ENCODE data around the gene NEIL3.

Gene NEIL3

DNA sequence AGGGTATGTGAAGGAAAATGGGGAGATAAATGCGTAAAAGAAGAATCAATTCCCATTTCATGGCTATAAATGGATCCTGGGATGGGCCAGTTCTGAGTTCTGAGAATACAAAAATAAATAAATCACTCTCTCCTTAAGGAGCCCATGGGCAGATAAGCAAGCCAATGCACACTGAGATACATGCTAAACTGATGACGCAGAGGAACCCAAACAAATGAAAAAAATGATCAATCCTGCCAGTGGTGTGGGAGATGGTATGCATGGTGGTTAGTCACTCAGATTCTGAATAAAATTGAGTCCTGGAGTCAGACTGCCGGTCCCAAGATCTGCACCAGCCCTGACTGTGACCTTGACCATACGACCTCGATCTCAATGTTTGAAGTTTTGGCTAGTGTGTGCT, 59.7 kb downstream of the NEIL3 start:
- H3K9me3 ChIP-seq (ENCODE audit: control extremely low read depth in 1 of 5, control insufficient read depth in 4 of 5, insufficient read depth in 2 of 5, low read depth in 1 of 5, low read length in 4 of 5), result no peaks in the 10 kb centered on the region
- H3K27me3 ChIP-seq (replicated peaks in 2 of 5; ENCODE audit: control insufficient read depth in 4 of 5, insufficient read depth in 5 of 5, low read length in 4 of 5), result no peaks in the 10 kb centered on the region
- no peaks in the 10 kb centered on the region for H3K36me3 ChIP-seq (ENCODE audit: control insufficient read depth in 4 of 4, insufficient read depth in 4 of 4, low read length in 3 of 4)
- 100% methylated on average over 3 of the region's 5 CpGs for WGBS (ENCODE audit: insufficient coverage)
- no peaks in the 10 kb centered on the region for H3K4me1 ChIP-seq (ENCODE audit: control extremely low read depth in 1 of 4, control insufficient read depth in 4 of 4, insufficient read depth in 4 of 4, low read length in 3 of 4)
- ChIA-PET CTCF (no interaction called here), POLR2A (no interaction called here)
- DNase-seq, result no peak
- H3K4me3 ChIP-seq (ENCODE audit: control insufficient read depth in 1 of 7, extremely low read depth in 1 of 7, insufficient read depth in 4 of 7, low read depth in 2 of 7, low read length in 6 of 7), result no peak overlapping the region
- no peak overlapping the region for H3K27ac ChIP-seq (ENCODE audit: insufficient read depth in 1 of 2, low read depth in 1 of 2, low read length in 2 of 2, poor library complexity in 1 of 2, severe bottlenecking in 2 of 2)

DNA sequence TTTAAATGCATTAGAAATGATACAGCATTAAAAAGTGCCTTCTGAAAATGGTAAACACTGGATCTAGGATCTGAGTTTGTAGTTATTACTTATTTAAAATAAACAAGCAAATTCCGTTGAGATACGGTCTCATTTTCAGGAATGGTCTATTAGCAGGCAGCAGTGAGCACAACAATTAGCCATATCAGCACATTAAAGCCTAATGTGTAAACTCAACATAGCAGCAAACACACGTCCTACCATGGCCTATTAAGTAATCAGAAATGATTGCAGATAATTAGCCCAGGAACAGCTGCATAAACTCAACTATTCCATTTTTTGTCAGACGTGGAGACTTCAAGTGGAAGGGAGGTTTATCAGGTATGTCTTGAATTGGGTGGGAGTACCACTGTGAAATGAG, 61.8 kb downstream of the NEIL3 start:
- H3K27ac ChIP-seq (ENCODE audit: insufficient read depth in 1 of 2, low read depth in 1 of 2, low read length in 2 of 2, poor library complexity in 1 of 2, severe bottlenecking in 2 of 2), result no peak overlapping the region
- WGBS (ENCODE audit: insufficient coverage), result 100% methylated on average over 1 of the region's 4 CpGs
- no peaks in the 10 kb centered on the region for H3K9me3 ChIP-seq (ENCODE audit: control extremely low read depth in 1 of 5, control insufficient read depth in 4 of 5, insufficient read depth in 2 of 5, low read depth in 1 of 5, low read length in 4 of 5)
- H3K4me1 ChIP-seq (ENCODE audit: control extremely low read depth in 1 of 4, control insufficient read depth in 4 of 4, insufficient read depth in 4 of 4, low read length in 3 of 4), result no peaks in the 10 kb centered on the region
- ChIA-PET CTCF (no interaction called here), POLR2A (no interaction called here)
- no peak overlapping the region for H3K4me3 ChIP-seq (ENCODE audit: control insufficient read depth in 1 of 7, extremely low read depth in 1 of 7, insufficient read depth in 4 of 7, low read depth in 2 of 7, low read length in 6 of 7)
- no peaks in the 10 kb centered on the region for H3K27me3 ChIP-seq (replicated peaks in 2 of 5; ENCODE audit: control insufficient read depth in 4 of 5, insufficient read depth in 5 of 5, low read length in 4 of 5)
- no peaks in the 10 kb centered on the region for H3K36me3 ChIP-seq (ENCODE audit: control insufficient read depth in 4 of 4, insufficient read depth in 4 of 4, low read length in 3 of 4)
- DNase-seq, result no peak

DNA sequence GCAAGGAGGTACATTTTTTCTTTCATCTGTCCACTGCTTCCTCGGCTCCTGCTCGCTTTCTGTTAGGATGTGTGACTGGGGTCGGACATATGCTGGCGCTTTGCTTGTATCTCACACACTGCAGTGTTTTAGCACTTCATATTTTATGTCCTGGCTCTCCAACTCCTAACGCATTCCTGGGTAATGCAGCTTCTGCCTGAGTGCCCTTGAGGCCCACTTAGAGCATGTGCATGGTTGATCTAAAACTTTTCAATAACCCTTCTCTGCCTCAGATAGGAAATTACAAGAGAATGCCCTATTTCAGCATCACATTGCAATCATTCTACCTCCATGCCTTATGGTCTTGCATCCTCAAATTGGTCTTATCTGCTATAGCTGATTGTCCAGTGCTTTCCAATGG, 65.3 kb downstream of the NEIL3 start:
- POLR2A ChIA-PET, result no interaction called here
- Histone ChIP-seq H3K27ac (ENCODE audit: insufficient read depth in 1 of 2, low read depth in 1 of 2, low read length in 2 of 2, poor library complexity in 1 of 2, severe bottlenecking in 2 of 2) (no peak overlapping the region), H3K4me3 (ENCODE audit: control insufficient read depth in 1 of 7, extremely low read depth in 1 of 7, insufficient read depth in 4 of 7, low read depth in 2 of 7, low read length in 6 of 7) (no peak overlapping the region), H3K36me3 (ENCODE audit: control insufficient read depth in 4 of 4, insufficient read depth in 4 of 4, low read length in 3 of 4) (no peaks in the 10 kb centered on the region), H3K27me3 (replicated peaks in 2 of 5; ENCODE audit: control insufficient read depth in 4 of 5, insufficient read depth in 5 of 5, low read length in 4 of 5) (peaks cover 0 to 2% (median 0%) of the 10 kb centered on the region in 5 experiments), H3K4me1 (ENCODE audit: control extremely low read depth in 1 of 4, control insufficient read depth in 4 of 4, insufficient read depth in 4 of 4, low read length in 3 of 4) (no peaks in the 10 kb centered on the region), H3K9me3 (ENCODE audit: control extremely low read depth in 1 of 5, control insufficient read depth in 4 of 5, insufficient read depth in 2 of 5, low read depth in 1 of 5, low read length in 4 of 5) (no peaks in the 10 kb centered on the region)
- 96% methylated on average over 5 of the region's 5 CpGs for WGBS (ENCODE audit: insufficient coverage)
- CTCF ChIA-PET, result interaction anchor here (0.6 kb wide), 1 partner anchor 133 kb away, joined by 3 read pairs; no protein-coding TSS in a partner anchor
- DNase-seq, result no peak

DNA sequence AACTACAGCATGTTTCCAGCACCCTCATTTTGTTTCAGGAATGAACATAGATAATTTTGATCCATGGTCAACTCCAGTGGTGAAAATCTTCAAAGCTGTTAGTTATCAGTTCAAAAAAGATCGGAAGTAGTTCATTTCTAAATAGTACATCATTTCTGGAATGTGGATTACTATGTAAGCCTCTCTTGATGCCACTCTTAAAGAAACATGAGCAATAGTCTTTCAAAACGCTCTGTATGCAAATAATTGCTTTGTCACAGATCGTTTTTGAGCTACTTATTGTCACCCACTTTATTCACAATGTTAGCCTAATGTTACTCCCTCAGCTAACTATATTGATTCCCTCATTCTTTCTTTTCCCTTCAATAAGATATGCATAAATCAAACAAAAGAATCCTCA, 65.7 kb downstream of the NEIL3 start:
- POLR2A ChIA-PET, result no interaction called here
- Histone ChIP-seq H3K27me3 (replicated peaks in 2 of 5; ENCODE audit: control insufficient read depth in 4 of 5, insufficient read depth in 5 of 5, low read length in 4 of 5) (peaks cover 0 to 2% (median 0%) of the 10 kb centered on the region in 5 experiments), H3K4me3 (ENCODE audit: control insufficient read depth in 1 of 7, extremely low read depth in 1 of 7, insufficient read depth in 4 of 7, low read depth in 2 of 7, low read length in 6 of 7) (no peak overlapping the region), H3K4me1 (ENCODE audit: control extremely low read depth in 1 of 4, control insufficient read depth in 4 of 4, insufficient read depth in 4 of 4, low read length in 3 of 4) (no peaks in the 10 kb centered on the region), H3K36me3 (ENCODE audit: control insufficient read depth in 4 of 4, insufficient read depth in 4 of 4, low read length in 3 of 4) (no peaks in the 10 kb centered on the region), H3K9me3 (ENCODE audit: control extremely low read depth in 1 of 5, control insufficient read depth in 4 of 5, insufficient read depth in 2 of 5, low read depth in 1 of 5, low read length in 4 of 5) (no peaks in the 10 kb centered on the region), H3K27ac (ENCODE audit: insufficient read depth in 1 of 2, low read depth in 1 of 2, low read length in 2 of 2, poor library complexity in 1 of 2, severe bottlenecking in 2 of 2) (no peak overlapping the region)
- CTCF ChIA-PET, result interaction anchor here (0.6 kb wide), 1 partner anchor 133 kb away, joined by 3 read pairs; no protein-coding TSS in a partner anchor
- 75% methylated on average over 3 of the region's 3 CpGs for WGBS (ENCODE audit: insufficient coverage)
- no peak for DNase-seq

DNA sequence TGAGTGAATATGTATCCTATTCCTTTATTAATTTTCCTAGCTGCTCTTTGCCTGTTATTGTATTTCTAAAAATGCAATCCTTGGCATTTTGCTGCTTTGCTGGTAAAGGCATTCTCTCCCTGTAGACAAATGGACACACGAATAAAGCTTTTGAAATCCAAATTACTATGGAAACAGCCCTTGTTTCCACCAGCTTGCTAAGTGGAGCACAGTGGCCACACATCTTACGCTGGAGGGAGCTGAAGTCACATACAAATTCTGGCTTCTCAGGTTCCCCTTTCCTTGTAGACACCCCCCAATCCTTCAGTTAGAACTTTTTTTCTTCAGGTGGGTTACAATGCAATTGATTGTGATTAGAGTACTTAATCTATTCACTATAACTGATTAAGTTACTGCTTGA, 66.3 kb downstream of the NEIL3 start:
- Histone ChIP-seq H3K4me1 (ENCODE audit: control extremely low read depth in 1 of 4, control insufficient read depth in 4 of 4, insufficient read depth in 4 of 4, low read length in 3 of 4) (no peaks in the 10 kb centered on the region), H3K36me3 (ENCODE audit: control insufficient read depth in 4 of 4, insufficient read depth in 4 of 4, low read length in 3 of 4) (no peaks in the 10 kb centered on the region), H3K27ac (ENCODE audit: insufficient read depth in 1 of 2, low read depth in 1 of 2, low read length in 2 of 2, poor library complexity in 1 of 2, severe bottlenecking in 2 of 2) (no peak overlapping the region), H3K9me3 (ENCODE audit: control extremely low read depth in 1 of 5, control insufficient read depth in 4 of 5, insufficient read depth in 2 of 5, low read depth in 1 of 5, low read length in 4 of 5) (no peaks in the 10 kb centered on the region), H3K4me3 (ENCODE audit: control insufficient read depth in 1 of 7, extremely low read depth in 1 of 7, insufficient read depth in 4 of 7, low read depth in 2 of 7, low read length in 6 of 7) (no peak overlapping the region), H3K27me3 (replicated peaks in 2 of 5; ENCODE audit: control insufficient read depth in 4 of 5, insufficient read depth in 5 of 5, low read length in 4 of 5) (peaks cover 0 to 2% (median 0%) of the 10 kb centered on the region in 5 experiments)
- 38% methylated on average over 1 of the region's 2 CpGs for WGBS (ENCODE audit: insufficient coverage)
- ChIA-PET POLR2A (no interaction called here), CTCF (no interaction called here)
- DNase-seq, result no peak

DNA sequence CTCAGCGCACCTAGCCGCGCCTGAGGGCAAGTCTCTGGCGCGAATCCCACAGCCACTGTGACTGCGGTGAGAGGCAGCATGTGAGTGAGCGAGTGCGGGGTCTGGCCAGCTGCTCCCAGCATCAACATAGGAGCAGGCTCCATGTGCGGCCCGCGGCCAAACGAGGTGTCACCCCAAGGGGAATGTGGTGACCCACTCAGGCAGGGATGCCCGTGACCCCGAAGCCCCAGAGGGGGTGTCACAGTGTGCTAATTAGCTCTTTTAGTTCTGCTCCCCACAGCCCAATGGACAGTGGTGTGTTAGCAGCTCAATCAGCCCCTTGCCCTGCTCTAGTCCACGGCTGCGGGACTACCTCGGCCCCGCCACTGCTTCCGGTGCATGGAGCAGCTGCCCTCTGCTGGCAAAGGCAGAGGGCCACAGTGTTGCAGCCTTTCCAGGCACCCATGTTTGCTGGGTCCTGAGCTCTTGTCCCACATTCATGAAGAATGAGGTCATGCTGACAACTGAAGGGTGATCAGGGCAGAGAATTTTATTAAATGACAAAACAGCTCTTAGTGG, 71.1 kb downstream of the NEIL3 start:
- Histone ChIP-seq H3K4me1 (ENCODE audit: control extremely low read depth in 1 of 4, control insufficient read depth in 4 of 4, insufficient read depth in 4 of 4, low read length in 3 of 4) (no peaks in the 10 kb centered on the region), H3K9me3 (ENCODE audit: control extremely low read depth in 1 of 5, control insufficient read depth in 4 of 5, insufficient read depth in 2 of 5, low read depth in 1 of 5, low read length in 4 of 5) (no peaks in the 10 kb centered on the region), H3K4me3 (ENCODE audit: control insufficient read depth in 1 of 7, extremely low read depth in 1 of 7, insufficient read depth in 4 of 7, low read depth in 2 of 7, low read length in 6 of 7) (no peak overlapping the region), H3K27me3 (replicated peaks in 2 of 5; ENCODE audit: control insufficient read depth in 4 of 5, insufficient read depth in 5 of 5, low read length in 4 of 5) (peaks cover 0 to 2% (median 0%) of the 10 kb centered on the region in 5 experiments), H3K27ac (ENCODE audit: insufficient read depth in 1 of 2, low read depth in 1 of 2, low read length in 2 of 2, poor library complexity in 1 of 2, severe bottlenecking in 2 of 2) (no peak overlapping the region), H3K36me3 (ENCODE audit: control insufficient read depth in 4 of 4, insufficient read depth in 4 of 4, low read length in 3 of 4) (no peaks in the 10 kb centered on the region)
- DNase-seq, result no peak
- ChIA-PET CTCF (interaction anchor here (0.7 kb wide), 1 partner anchor 18 kb away, joined by 3 read pairs; no protein-coding TSS in a partner anchor), POLR2A (interaction anchor here (0.9 kb wide), 1 partner anchor 11 kb away, joined by 3 read pairs; no protein-coding TSS in a partner anchor)
- 94% methylated on average over 16 of the region's 19 CpGs for WGBS (ENCODE audit: insufficient coverage)

DNA sequence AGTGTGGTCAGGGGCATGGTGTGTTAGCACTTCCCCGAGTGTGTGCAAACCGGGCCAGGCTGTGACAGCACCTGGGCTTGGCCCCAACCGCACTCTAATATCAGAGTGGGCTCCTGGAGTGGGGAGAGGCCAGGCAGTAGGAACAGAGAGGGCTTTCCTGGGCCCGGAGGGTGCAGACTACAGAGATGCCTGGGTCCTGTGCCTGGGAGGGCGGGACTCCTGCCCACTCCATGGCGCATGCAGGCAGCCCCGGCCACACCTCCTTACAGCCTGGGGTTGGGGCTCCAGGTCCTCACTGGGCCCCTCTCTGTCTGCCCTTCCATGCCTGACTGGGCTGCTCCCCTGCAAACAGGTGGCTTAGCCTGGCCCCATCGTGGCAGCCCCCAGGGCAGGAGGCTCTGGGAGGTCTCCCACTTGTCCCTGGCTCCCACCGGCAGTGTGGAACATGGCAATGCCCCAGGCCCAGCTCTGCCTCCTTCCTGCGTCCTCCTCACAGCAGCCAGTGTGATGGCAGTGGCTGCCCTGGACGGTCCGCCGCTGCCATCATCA, 72.2 kb downstream of the NEIL3 start:
- POLR2A ChIA-PET, result no interaction called here
- CTCF ChIA-PET, result no interaction called here

More for the DNA sequence above, 72.2 kb downstream of the NEIL3 start:
- Histone ChIP-seq H3K4me3 (ENCODE audit: control insufficient read depth in 1 of 7, extremely low read depth in 1 of 7, insufficient read depth in 4 of 7, low read depth in 2 of 7, low read length in 6 of 7) (no peak overlapping the region), H3K27me3 (replicated peaks in 2 of 5; ENCODE audit: control insufficient read depth in 4 of 5, insufficient read depth in 5 of 5, low read length in 4 of 5) (peaks cover 0 to 2% (median 0%) of the 10 kb centered on the region in 5 experiments), H3K27ac (ENCODE audit: insufficient read depth in 1 of 2, low read depth in 1 of 2, low read length in 2 of 2, poor library complexity in 1 of 2, severe bottlenecking in 2 of 2) (no peak overlapping the region), H3K36me3 (ENCODE audit: control insufficient read depth in 4 of 4, insufficient read depth in 4 of 4, low read length in 3 of 4) (no peaks in the 10 kb centered on the region), H3K4me1 (ENCODE audit: control extremely low read depth in 1 of 4, control insufficient read depth in 4 of 4, insufficient read depth in 4 of 4, low read length in 3 of 4) (no peaks in the 10 kb centered on the region), H3K9me3 (ENCODE audit: control extremely low read depth in 1 of 5, control insufficient read depth in 4 of 5, insufficient read depth in 2 of 5, low read depth in 1 of 5, low read length in 4 of 5) (no peaks in the 10 kb centered on the region)
- 100% methylated on average over 8 of the region's 13 CpGs for WGBS (ENCODE audit: insufficient coverage)
- no peak for DNase-seq
